ENCODE results near the gene TSSK6. TPM values are rescaled to one million over a fixed set of nuclear protein-coding genes. Genes with fewer than 3 reads are reported as not detected.

Gene TSSK6
- total RNA-seq, 1 experiment from 2014 or later: 5.0 TPM

GRCh38 chr19:19554074-19555023 lies 39.0 kb upstream of the TSSK6 start:
- DNase-seq: peak; percentile 86
- Histone ChIP-seq H3K4me2 (ENCODE audit: low read depth, low read length, poor library complexity, severe bottlenecking) (no peak overlapping the region), H3K27me3 (ENCODE audit: low read length) (no peaks in the 10 kb centered on the region), H3K27ac (ENCODE audit: low read length) (no peak overlapping the region), H4K20me1 (ENCODE audit: insufficient read depth, low read depth, low read length) (0 out of 2 replicates have a peak, but pooled peaks cover 6% of the 10 kb centered on the region), H3K79me2 (ENCODE audit: low read length) (no peaks in the 10 kb centered on the region), H3K4me3 (ENCODE audit: low read length) (no peak overlapping the region), H3K4me1 (ENCODE audit: low read length) (no peaks in the 10 kb centered on the region), H3K9me2 (replicated peaks; ENCODE audit: insufficient read depth, low read length) (no peaks in the 10 kb centered on the region), H3K9me3 (ENCODE audit: low read length) (no peaks in the 10 kb centered on the region), H2AFZ (ENCODE audit: low read length) (no peak overlapping the region), H3K9ac (ENCODE audit: low read length) (no peak overlapping the region), H3K36me3 (ENCODE audit: insufficient read depth, low read length) (no peaks in the 10 kb centered on the region)

- Histone ChIP-seq H3K79me2 (ENCODE audit: low read length) (no peaks in the 10 kb centered on the region), H3K4me3 (ENCODE audit: low read length) (no peak overlapping the region), H3K4me2 (ENCODE audit: low read depth, low read length, poor library complexity, severe bottlenecking) (no peak overlapping the region), H3K9me2 (replicated peaks; ENCODE audit: insufficient read depth, low read length) (no peaks in the 10 kb centered on the region), H3K27me3 (ENCODE audit: low read length) (no peaks in the 10 kb centered on the region), H3K9ac (ENCODE audit: low read length) (no peak overlapping the region), H3K36me3 (ENCODE audit: insufficient read depth, low read length) (no peaks in the 10 kb centered on the region), H4K20me1 (ENCODE audit: insufficient read depth, low read depth, low read length) (0 out of 2 replicates have a peak, but pooled peaks cover 6% of the 10 kb centered on the region), H3K9me3 (ENCODE audit: low read length) (no peaks in the 10 kb centered on the region), H3K27ac (ENCODE audit: low read length) (no peak overlapping the region), H2AFZ (ENCODE audit: low read length) (no peak overlapping the region), H3K4me1 (ENCODE audit: low read length) (no peaks in the 10 kb centered on the region)
- no peak for DNase-seq
These were observed 38.3 kb upstream of the TSSK6 start for GRCh38 chr19:19553670-19554069.

- DNase-seq: peak; percentile 63
- H3K27me3 ChIP-seq (ENCODE audit: low read length): no peaks in the 10 kb centered on the region
- no peak overlapping the region for H3K9ac ChIP-seq (ENCODE audit: low read length)
- no peak overlapping the region for H3K27ac ChIP-seq (ENCODE audit: low read length)
- no peak overlapping the region for H3K4me3 ChIP-seq (ENCODE audit: low read length)
- H3K36me3 ChIP-seq (ENCODE audit: insufficient read depth, low read length): no peaks in the 10 kb centered on the region
- H3K79me2 ChIP-seq (ENCODE audit: low read length): no peaks in the 10 kb centered on the region
- no peaks in the 10 kb centered on the region for H3K9me2 ChIP-seq (replicated peaks; ENCODE audit: insufficient read depth, low read length)
- no peak overlapping the region for H2AFZ ChIP-seq (ENCODE audit: low read length)
- no peaks in the 10 kb centered on the region for H3K9me3 ChIP-seq (ENCODE audit: low read length)
- H3K4me1 ChIP-seq (ENCODE audit: low read length): no peaks in the 10 kb centered on the region
- no peak overlapping the region for H3K4me2 ChIP-seq (ENCODE audit: low read depth, low read length, poor library complexity, severe bottlenecking)
- H4K20me1 ChIP-seq (ENCODE audit: insufficient read depth, low read depth, low read length): 0 out of 2 replicates have a peak, but pooled peaks cover 6% of the 10 kb centered on the region
These were observed 37.5 kb upstream of the TSSK6 start for GRCh38 chr19:19552798-19553197.

GRCh38 chr19:19551853-19552192 lies 36.5 kb upstream of the TSSK6 start:
- no peak overlapping the region for H3K9ac ChIP-seq (ENCODE audit: low read length)
- no peaks in the 10 kb centered on the region for H3K9me2 ChIP-seq (replicated peaks; ENCODE audit: insufficient read depth, low read length)
- H3K4me2 ChIP-seq (ENCODE audit: low read depth, low read length, poor library complexity, severe bottlenecking): no peak overlapping the region
- no peak overlapping the region for H2AFZ ChIP-seq (ENCODE audit: low read length)
- H4K20me1 ChIP-seq (ENCODE audit: insufficient read depth, low read depth, low read length): 0 out of 2 replicates have a peak, but pooled peaks cover 6% of the 10 kb centered on the region
- H3K9me3 ChIP-seq (ENCODE audit: low read length): no peaks in the 10 kb centered on the region
- H3K27ac ChIP-seq (ENCODE audit: low read length): no peak overlapping the region
- H3K27me3 ChIP-seq (ENCODE audit: low read length): no peaks in the 10 kb centered on the region
- no peak overlapping the region for H3K4me3 ChIP-seq (ENCODE audit: low read length)
- no peaks in the 10 kb centered on the region for H3K79me2 ChIP-seq (ENCODE audit: low read length)
- no peaks in the 10 kb centered on the region for H3K36me3 ChIP-seq (ENCODE audit: insufficient read depth, low read length)
- no peak for DNase-seq
- no peaks in the 10 kb centered on the region for H3K4me1 ChIP-seq (ENCODE audit: low read length)

GRCh38 chr19:19550972-19551852 lies 35.9 kb upstream of the TSSK6 start:
- no peak overlapping the region for H3K4me2 ChIP-seq (ENCODE audit: low read depth, low read length, poor library complexity, severe bottlenecking)
- H3K27ac ChIP-seq (ENCODE audit: low read length): no peak overlapping the region
- no peaks in the 10 kb centered on the region for H3K9me2 ChIP-seq (replicated peaks; ENCODE audit: insufficient read depth, low read length)
- no peaks in the 10 kb centered on the region for H3K4me1 ChIP-seq (ENCODE audit: low read length)
- no peak overlapping the region for H3K4me3 ChIP-seq (ENCODE audit: low read length)
- DNase-seq: no peak
- H4K20me1 ChIP-seq (ENCODE audit: insufficient read depth, low read depth, low read length): 0 out of 2 replicates have a peak, but pooled peaks cover 6% of the 10 kb centered on the region
- H3K9me3 ChIP-seq (ENCODE audit: low read length): no peaks in the 10 kb centered on the region
- no peak overlapping the region for H3K9ac ChIP-seq (ENCODE audit: low read length)
- no peak overlapping the region for H2AFZ ChIP-seq (ENCODE audit: low read length)
- H3K27me3 ChIP-seq (ENCODE audit: low read length): no peaks in the 10 kb centered on the region
- no peaks in the 10 kb centered on the region for H3K36me3 ChIP-seq (ENCODE audit: insufficient read depth, low read length)
- H3K79me2 ChIP-seq (ENCODE audit: low read length): no peaks in the 10 kb centered on the region

- Histone ChIP-seq H4K20me1 (ENCODE audit: insufficient read depth, low read depth, low read length) (0 out of 2 replicates have a peak, but pooled peaks cover 6% of the 10 kb centered on the region), H3K27me3 (ENCODE audit: low read length) (no peaks in the 10 kb centered on the region), H3K79me2 (ENCODE audit: low read length) (no peaks in the 10 kb centered on the region), H3K4me2 (ENCODE audit: low read depth, low read length, poor library complexity, severe bottlenecking) (no peak overlapping the region), H3K27ac (ENCODE audit: low read length) (no peak overlapping the region), H2AFZ (ENCODE audit: low read length) (no peak overlapping the region), H3K9me2 (replicated peaks; ENCODE audit: insufficient read depth, low read length) (no peaks in the 10 kb centered on the region), H3K9ac (ENCODE audit: low read length) (no peak overlapping the region), H3K36me3 (ENCODE audit: insufficient read depth, low read length) (no peaks in the 10 kb centered on the region), H3K4me1 (ENCODE audit: low read length) (no peaks in the 10 kb centered on the region), H3K9me3 (ENCODE audit: low read length) (no peaks in the 10 kb centered on the region), H3K4me3 (ENCODE audit: low read length) (no peak overlapping the region)
- no peak for DNase-seq
These were observed 35.2 kb upstream of the TSSK6 start for GRCh38 chr19:19550485-19550929.

- H3K79me2 ChIP-seq (ENCODE audit: low read length): no peaks in the 10 kb centered on the region
- no peak for DNase-seq
- no peaks in the 10 kb centered on the region for H3K9me3 ChIP-seq (ENCODE audit: low read length)
- no peak overlapping the region for H3K4me3 ChIP-seq (ENCODE audit: low read length)
- no peak overlapping the region for H3K4me2 ChIP-seq (ENCODE audit: low read depth, low read length, poor library complexity, severe bottlenecking)
- H3K9ac ChIP-seq (ENCODE audit: low read length): no peak overlapping the region
- no peak overlapping the region for H3K27ac ChIP-seq (ENCODE audit: low read length)
- H4K20me1 ChIP-seq (ENCODE audit: insufficient read depth, low read depth, low read length): 0 out of 2 replicates have a peak, but pooled peaks cover 6% of the 10 kb centered on the region
- H3K27me3 ChIP-seq (ENCODE audit: low read length): no peaks in the 10 kb centered on the region
- H3K9me2 ChIP-seq (replicated peaks; ENCODE audit: insufficient read depth, low read length): no peaks in the 10 kb centered on the region
- no peak overlapping the region for H2AFZ ChIP-seq (ENCODE audit: low read length)
- H3K4me1 ChIP-seq (ENCODE audit: low read length): no peaks in the 10 kb centered on the region
- no peaks in the 10 kb centered on the region for H3K36me3 ChIP-seq (ENCODE audit: insufficient read depth, low read length)
These were observed 34.6 kb upstream of the TSSK6 start for GRCh38 chr19:19549804-19550464.

Data from Karpas-422 (cell line).